ENCODE measurements around the gene CACNG8.

CACNG8 gene

GRCh38 chr19:54002495-54003315 lies 40.0 kb downstream of the CACNG8 start:
- ATAC-seq (ENCODE audit: low read depth) = peak; percentile 27; the same call in 1 of the 3 replicates
- H3K9me3 ChIP-seq (ENCODE audit: severe bottlenecking) = no peaks in the 10 kb centered on the region
- H3K36me3 ChIP-seq (ENCODE audit: low read depth) = no peaks in the 10 kb centered on the region
- no peaks in the 10 kb centered on the region for H3K4me1 ChIP-seq (ENCODE audit: insufficient read depth, poor library complexity, severe bottlenecking)
- H3K27me3 ChIP-seq (ENCODE audit: insufficient read depth, poor library complexity, severe bottlenecking) = no peaks in the 10 kb centered on the region
- H3K27ac ChIP-seq (ENCODE audit: poor library complexity, severe bottlenecking) = peak overlapping the region; percentile 32
- no peak overlapping the region for H3K4me3 ChIP-seq (ENCODE audit: severe bottlenecking)
- no peak for TF ChIP-seq CTCF (IDR thresholded peaks at IDR 0.05; ENCODE audit: poor library complexity, severe bottlenecking)
- no peak for DNase-seq (ENCODE audit: low spot score)

GRCh38 chr19:54009440-54009839 lies 46.7 kb downstream of the CACNG8 start:
- ATAC-seq (ENCODE audit: low read depth) = no peak
- Histone ChIP-seq H3K9me3 (ENCODE audit: severe bottlenecking) (no peaks in the 10 kb centered on the region), H3K27ac (ENCODE audit: poor library complexity, severe bottlenecking) (peak overlapping the region; percentile 25), H3K36me3 (ENCODE audit: low read depth) (no peaks in the 10 kb centered on the region), H3K4me3 (ENCODE audit: severe bottlenecking) (no peak overlapping the region), H3K4me1 (ENCODE audit: insufficient read depth, poor library complexity, severe bottlenecking) (peaks cover 7% of the 10 kb centered on the region), H3K27me3 (ENCODE audit: insufficient read depth, poor library complexity, severe bottlenecking) (no peaks in the 10 kb centered on the region)
- no peak for TF ChIP-seq CTCF (IDR thresholded peaks at IDR 0.05; ENCODE audit: poor library complexity, severe bottlenecking)
- DNase-seq (ENCODE audit: low spot score) = no peak

- no peak overlapping the region for H3K4me3 ChIP-seq (ENCODE audit: severe bottlenecking)
- no peak overlapping the region for H3K27ac ChIP-seq (ENCODE audit: poor library complexity, severe bottlenecking)
- DNase-seq (ENCODE audit: low spot score) (no peak), ATAC-seq (ENCODE audit: low read depth) (no peak)
- no peaks in the 10 kb centered on the region for H3K36me3 ChIP-seq (ENCODE audit: low read depth)
- H3K4me1 ChIP-seq (ENCODE audit: insufficient read depth, poor library complexity, severe bottlenecking) = peaks cover 7% of the 10 kb centered on the region
- H3K9me3 ChIP-seq (ENCODE audit: severe bottlenecking) = no peaks in the 10 kb centered on the region
- no peaks in the 10 kb centered on the region for H3K27me3 ChIP-seq (ENCODE audit: insufficient read depth, poor library complexity, severe bottlenecking)
- TF ChIP-seq CTCF (IDR thresholded peaks at IDR 0.05; ENCODE audit: poor library complexity, severe bottlenecking) = no peak
These were observed 47.7 kb downstream of the CACNG8 start for GRCh38 chr19:54010474-54010873.

- H3K4me3 ChIP-seq (ENCODE audit: severe bottlenecking) = no peak overlapping the region
These were observed 48.9 kb downstream of the CACNG8 start for GRCh38 chr19:54011507-54012211.

More at GRCh38 chr19:54011507-54012211, 48.9 kb downstream of the CACNG8 start:
- Histone ChIP-seq H3K27me3 (ENCODE audit: insufficient read depth, poor library complexity, severe bottlenecking) (no peaks in the 10 kb centered on the region), H3K27ac (ENCODE audit: poor library complexity, severe bottlenecking) (no peak overlapping the region), H3K36me3 (ENCODE audit: low read depth) (no peaks in the 10 kb centered on the region), H3K4me1 (ENCODE audit: insufficient read depth, poor library complexity, severe bottlenecking) (peaks cover 7% of the 10 kb centered on the region), H3K9me3 (ENCODE audit: severe bottlenecking) (no peaks in the 10 kb centered on the region)
- DNase-seq (ENCODE audit: low spot score) (no peak), ATAC-seq (ENCODE audit: low read depth) (no peak)
- TF ChIP-seq CTCF (IDR thresholded peaks at IDR 0.05; ENCODE audit: poor library complexity, severe bottlenecking) = no peak
